Measurements from ENCODE around the gene PBX3.

The PBX3 gene

DNA sequence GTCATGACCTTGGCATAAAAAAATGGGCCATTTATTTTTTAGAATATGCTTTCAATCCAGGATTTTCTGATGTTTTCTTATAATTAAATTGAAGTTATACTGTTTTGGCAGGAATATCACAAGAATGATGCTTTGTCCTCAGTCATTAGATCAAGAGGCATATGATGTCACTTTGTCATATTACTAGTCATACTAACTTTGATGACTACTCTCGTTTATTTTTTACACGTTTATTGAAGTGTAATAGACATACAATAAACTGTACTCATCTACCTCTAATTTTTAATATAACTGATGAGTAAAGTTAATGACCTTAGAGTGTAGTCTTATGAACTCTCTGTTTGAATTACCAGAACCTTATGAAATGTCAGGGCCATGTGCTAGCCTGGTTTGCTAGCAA is 56.4 kb downstream of the PBX3 start:
- ChIA-PET POLR2A (no interaction called here), CTCF (interaction anchor here (0.6 kb wide), 1 partner anchor 19 kb away, joined by 3 read pairs; no protein-coding TSS in a partner anchor)
- DNase-seq (ENCODE audit: extremely low spot score) = no peak
- TF ChIP-seq L3MBTL2 (conservative IDR thresholded peaks at IDR 0.05) (no peak), FOXM1 (IDR thresholded peaks at IDR 0.05; ENCODE audit: borderline replicate concordance) (no peak), ZNF384 (IDR thresholded peaks at IDR 0.05) (no peak)

DNA sequence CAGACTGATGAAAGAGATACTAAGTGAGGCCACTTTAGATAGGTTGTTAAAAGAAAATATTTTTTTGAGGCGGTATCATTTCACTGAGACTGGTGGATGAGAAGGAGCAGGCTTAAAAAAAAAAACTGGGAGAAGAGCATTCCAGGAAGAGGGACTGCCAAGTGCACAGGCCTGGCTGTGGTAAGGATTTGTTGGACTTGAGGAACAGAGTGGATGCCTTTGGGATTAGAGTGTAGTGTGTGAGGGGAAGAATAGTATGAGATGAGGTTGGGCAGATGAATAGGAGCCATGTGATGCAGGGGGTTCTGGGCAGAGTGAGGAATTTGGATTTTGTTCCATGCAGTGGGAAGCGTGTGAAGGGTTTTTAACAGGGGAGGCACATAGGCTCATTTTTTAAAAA is 57.9 kb downstream of the PBX3 start:
- CTCF ChIA-PET = no interaction called here
- TF ChIP-seq ELF4 (IDR thresholded peaks at IDR 0.05) (no peak), BHLHE40 (IDR thresholded peaks at IDR 0.05; ENCODE audit: borderline replicate concordance) (no peak)
- no peak for DNase-seq (ENCODE audit: extremely low spot score)
- POLR2A ChIA-PET = no interaction called here

DNA sequence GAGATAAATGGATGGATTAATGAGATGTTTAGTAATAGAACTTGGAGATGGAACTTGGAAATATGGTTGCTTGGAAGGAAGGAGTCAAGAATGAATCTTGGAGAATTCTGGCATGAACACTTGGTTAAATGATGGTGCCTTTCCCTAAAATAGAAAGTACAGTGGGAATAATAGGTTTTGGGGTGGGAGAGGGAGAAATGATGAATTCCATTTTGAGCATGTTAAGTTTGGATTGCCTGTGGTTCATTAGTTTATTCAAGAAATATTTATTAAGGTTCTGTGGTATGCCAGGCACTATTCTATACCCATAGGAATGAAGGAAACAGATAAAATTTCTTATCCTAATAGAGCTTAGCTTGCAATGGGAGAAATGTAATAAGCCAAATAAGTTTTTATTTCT is 58.4 kb downstream of the PBX3 start:
- CTCF ChIA-PET = no interaction called here
- POLR2A ChIA-PET = no interaction called here
- no peak for TF ChIP-seq FOXA1 (IDR thresholded peaks at IDR 0.05)
- no peak for TF ChIP-seq FOXK2 (IDR thresholded peaks at IDR 0.05)
- TF ChIP-seq CTBP1 (IDR thresholded peaks at IDR 0.05; ENCODE audit: borderline replicate concordance) = no peak

DNA sequence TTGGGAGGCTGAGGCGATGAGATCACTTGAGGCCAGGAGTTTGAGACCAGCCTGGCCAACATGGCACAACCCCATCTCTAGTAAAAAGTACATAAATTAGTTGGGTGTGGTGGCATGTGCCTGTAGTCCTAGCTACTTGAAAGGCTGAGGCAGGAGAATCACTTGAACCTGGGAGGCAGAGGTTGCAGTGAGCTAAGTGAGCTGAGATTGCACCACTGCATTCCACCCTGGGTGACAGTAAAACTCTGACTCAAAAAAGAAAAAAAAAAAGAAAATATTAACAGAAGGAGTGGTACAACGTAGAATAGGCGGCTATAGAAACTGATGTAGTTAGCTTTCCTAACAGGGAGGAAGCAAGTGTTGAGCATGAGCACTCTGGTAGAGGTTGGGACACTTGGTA is 59.9 kb downstream of the PBX3 start:
- CTCF ChIA-PET = no interaction called here
- no peak for TF ChIP-seq NFRKB (IDR thresholded peaks at IDR 0.05)
- no peak for TF ChIP-seq ELF4 (IDR thresholded peaks at IDR 0.05)
- TF ChIP-seq SP1 (IDR thresholded peaks at IDR 0.05) = no peak
- no peak for TF ChIP-seq HDGF (IDR thresholded peaks at IDR 0.05; ENCODE audit: borderline replicate concordance)
- TF ChIP-seq ARNT (IDR thresholded peaks at IDR 0.05) = no peak
- TF ChIP-seq L3MBTL2 (conservative IDR thresholded peaks at IDR 0.05) = no peak
- POLR2A ChIA-PET = no interaction called here
- no peak for DNase-seq (ENCODE audit: extremely low spot score)

More for the DNA sequence above, 58.4 kb downstream of the PBX3 start:
- no peak for DNase-seq (ENCODE audit: extremely low spot score)

DNA sequence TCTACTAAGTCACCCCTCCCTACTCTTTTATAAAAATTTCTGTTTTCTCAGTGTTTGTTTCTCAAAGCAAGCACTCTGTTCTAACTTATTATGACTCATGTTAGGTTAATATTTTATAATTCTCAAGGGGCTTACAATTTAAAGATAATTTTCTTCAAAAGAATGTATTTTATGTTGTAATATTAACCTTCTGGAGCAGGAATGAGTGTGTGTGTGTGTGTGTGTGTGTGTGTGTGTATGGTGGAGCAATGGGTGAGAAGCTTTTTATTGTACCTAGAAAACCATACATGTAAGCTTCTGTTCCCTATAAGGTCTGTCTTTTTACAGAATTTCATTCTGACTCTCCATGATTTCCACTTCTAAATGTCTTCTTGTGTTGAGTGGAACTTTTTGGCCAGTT is 63.0 kb downstream of the PBX3 start:
- ChIA-PET POLR2A (no interaction called here), CTCF (no interaction called here)
- TF ChIP-seq, protein P1, sequence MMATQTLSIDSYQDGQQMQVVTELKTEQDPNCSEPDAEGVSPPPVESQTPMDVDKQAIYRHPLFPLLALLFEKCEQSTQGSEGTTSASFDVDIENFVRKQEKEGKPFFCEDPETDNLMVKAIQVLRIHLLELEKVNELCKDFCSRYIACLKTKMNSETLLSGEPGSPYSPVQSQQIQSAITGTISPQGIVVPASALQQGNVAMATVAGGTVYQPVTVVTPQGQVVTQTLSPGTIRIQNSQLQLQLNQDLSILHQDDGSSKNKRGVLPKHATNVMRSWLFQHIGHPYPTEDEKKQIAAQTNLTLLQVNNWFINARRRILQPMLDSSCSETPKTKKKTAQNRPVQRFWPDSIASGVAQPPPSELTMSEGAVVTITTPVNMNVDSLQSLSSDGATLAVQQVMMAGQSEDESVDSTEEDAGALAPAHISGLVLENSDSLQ (IDR thresholded peaks at IDR 0.05) = no peak
- TF ChIP-seq FOXA1 (IDR thresholded peaks at IDR 0.05) (no peak), ARNT (IDR thresholded peaks at IDR 0.05) (no peak), FOXM1 (IDR thresholded peaks at IDR 0.05; ENCODE audit: borderline replicate concordance) (no peak), SP1 (IDR thresholded peaks at IDR 0.05) (no peak), L3MBTL2 (conservative IDR thresholded peaks at IDR 0.05) (no peak), CTBP1 (IDR thresholded peaks at IDR 0.05; ENCODE audit: borderline replicate concordance) (no peak), LEF1 (IDR thresholded peaks at IDR 0.05; ENCODE audit: borderline replicate concordance) (no peak), SUZ12 (IDR thresholded peaks at IDR 0.05) (no peak), HDGF (IDR thresholded peaks at IDR 0.05; ENCODE audit: borderline replicate concordance) (no peak), NFRKB (IDR thresholded peaks at IDR 0.05) (no peak), BHLHE40 (IDR thresholded peaks at IDR 0.05; ENCODE audit: borderline replicate concordance) (no peak), ZNF384 (IDR thresholded peaks at IDR 0.05) (no peak), ELF4 (IDR thresholded peaks at IDR 0.05) (no peak), TARDBP (IDR thresholded peaks at IDR 0.05) (no peak), FOXK2 (IDR thresholded peaks at IDR 0.05) (no peak)
- no peak for DNase-seq (ENCODE audit: extremely low spot score)

DNA sequence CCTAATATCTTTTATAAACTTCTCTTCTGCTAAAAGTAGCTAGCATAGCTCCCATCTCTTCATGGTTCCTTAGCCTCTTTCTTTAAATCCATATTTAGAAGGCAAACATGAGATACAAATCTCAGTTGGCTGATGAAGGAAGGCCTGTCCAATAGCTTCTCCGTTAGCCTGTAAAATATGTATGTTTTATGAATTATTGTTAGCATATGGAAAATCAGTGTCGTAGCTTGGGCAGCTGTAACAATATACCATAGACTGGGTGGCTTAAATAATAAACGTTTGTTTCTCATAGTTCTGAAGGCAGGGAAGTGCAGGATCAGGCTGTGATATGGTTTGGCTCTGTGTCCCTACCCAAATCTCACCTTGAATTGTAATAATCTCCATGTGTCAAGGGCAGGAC is 63.8 kb downstream of the PBX3 start:
- TF ChIP-seq HDGF (IDR thresholded peaks at IDR 0.05; ENCODE audit: borderline replicate concordance) (no peak), BHLHE40 (IDR thresholded peaks at IDR 0.05; ENCODE audit: borderline replicate concordance) (no peak), FOXK2 (IDR thresholded peaks at IDR 0.05) (no peak), ARNT (IDR thresholded peaks at IDR 0.05) (no peak), ELF4 (IDR thresholded peaks at IDR 0.05) (no peak), NFRKB (IDR thresholded peaks at IDR 0.05) (no peak)
- TF ChIP-seq, protein P1 (IDR thresholded peaks at IDR 0.05) = no peak
- DNase-seq (ENCODE audit: extremely low spot score) = no peak
- CTCF ChIA-PET = no interaction called here
- POLR2A ChIA-PET = no interaction called here

DNA sequence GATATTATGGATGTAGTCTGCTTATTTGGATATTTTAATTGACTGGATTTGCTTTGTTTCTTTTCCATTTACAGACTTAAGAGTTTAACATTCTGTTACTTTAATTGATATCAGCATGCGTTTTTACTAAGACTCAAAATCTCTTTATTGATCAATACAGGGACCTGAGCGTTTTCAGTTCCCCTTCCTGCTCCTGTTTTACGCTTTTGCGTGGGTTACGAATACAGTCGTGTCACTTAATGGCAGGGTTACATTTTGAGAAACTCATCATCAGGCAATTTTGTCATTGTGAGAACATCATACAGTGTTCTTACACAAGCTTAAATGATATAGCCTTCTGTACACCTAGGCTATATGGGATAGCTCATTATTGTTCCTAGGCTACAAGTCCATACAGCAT is 65.2 kb downstream of the PBX3 start:
- POLR2A ChIA-PET = no interaction called here
- no peak for DNase-seq (ENCODE audit: extremely low spot score)
- TF ChIP-seq NFRKB (IDR thresholded peaks at IDR 0.05) = no peak
- TF ChIP-seq HDGF (IDR thresholded peaks at IDR 0.05; ENCODE audit: borderline replicate concordance) = no peak
- TF ChIP-seq TARDBP (IDR thresholded peaks at IDR 0.05) = no peak
- no peak for TF ChIP-seq FOXM1 (IDR thresholded peaks at IDR 0.05; ENCODE audit: borderline replicate concordance)
- TF ChIP-seq FOXA1 (IDR thresholded peaks at IDR 0.05) = no peak
- TF ChIP-seq FOXK2 (IDR thresholded peaks at IDR 0.05) = no peak
- TF ChIP-seq L3MBTL2 (conservative IDR thresholded peaks at IDR 0.05) = no peak
- no peak for TF ChIP-seq SP1 (IDR thresholded peaks at IDR 0.05)
- TF ChIP-seq ARNT (IDR thresholded peaks at IDR 0.05) = no peak
- TF ChIP-seq ZNF384 (IDR thresholded peaks at IDR 0.05) = no peak
- no peak for TF ChIP-seq ELF4 (IDR thresholded peaks at IDR 0.05)
- TF ChIP-seq CTBP1 (IDR thresholded peaks at IDR 0.05; ENCODE audit: borderline replicate concordance) = no peak
- no peak for TF ChIP-seq SUZ12 (IDR thresholded peaks at IDR 0.05)
- TF ChIP-seq, protein P1 (IDR thresholded peaks at IDR 0.05) = no peak
- TF ChIP-seq LEF1 (IDR thresholded peaks at IDR 0.05; ENCODE audit: borderline replicate concordance) = no peak
- TF ChIP-seq BHLHE40 (IDR thresholded peaks at IDR 0.05; ENCODE audit: borderline replicate concordance) = no peak
- CTCF ChIA-PET = no interaction called here
